ENCODE data around the gene CELA2A. TPM values are rescaled to one million over a fixed set of nuclear protein-coding genes. Genes with fewer than 3 reads are reported as not detected.

CELA2A gene
- total and polyA plus RNA-seq, 10 of the 15 experiments (the other 5 are each of a cell fraction or from before 2014, with no cell fraction given) = 0.90 TPM; not detected in 9

DNA sequence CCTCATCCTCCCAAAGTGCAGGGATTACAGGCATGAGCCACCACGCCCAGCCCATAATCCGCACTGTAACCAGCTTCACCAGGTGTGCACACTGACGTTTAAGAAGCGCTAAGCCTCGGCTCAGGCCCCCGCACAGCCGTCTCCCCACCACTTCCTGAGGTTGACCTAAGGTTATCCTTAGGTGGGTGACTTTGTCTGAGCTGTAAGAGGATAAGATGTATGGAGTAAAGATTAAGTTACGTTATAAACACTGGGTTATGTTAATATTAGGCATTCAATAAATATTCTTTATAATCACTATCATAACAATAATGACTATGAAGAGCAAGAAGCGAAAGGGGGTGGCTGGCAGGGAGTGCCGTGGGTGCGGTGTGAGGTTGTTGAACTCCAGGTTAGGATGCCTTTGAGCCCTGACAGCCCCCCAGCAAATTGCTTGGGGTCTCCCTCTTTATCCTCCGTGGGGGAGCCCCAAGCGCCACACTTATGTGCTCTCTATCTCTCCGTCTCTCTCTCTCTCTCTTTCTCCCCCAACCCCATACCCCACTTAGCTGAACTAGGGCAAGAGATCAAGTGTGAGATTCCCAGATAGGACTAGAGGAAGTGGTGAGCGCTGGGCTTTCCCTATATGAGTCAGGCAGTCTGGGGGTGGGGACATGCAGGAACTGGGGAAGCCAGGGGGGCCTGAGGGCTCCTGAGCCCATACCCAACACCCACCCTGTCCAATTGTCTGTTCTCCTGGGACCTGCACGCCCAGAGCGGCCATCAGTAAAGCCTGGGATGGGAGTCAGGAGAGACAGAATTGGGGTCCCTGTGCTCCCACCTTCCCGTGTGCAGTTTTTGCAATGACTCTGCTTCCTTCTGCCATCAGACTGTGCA is 39.2 kb upstream of the CELA2A start:
- ChIA-PET RAD21 (ENCODE audit: unreplicated experiment) (interaction anchor here (0.8 to 1.2 kb wide), 3 partner anchors 15 to 261 kb away, joined by 3 to 5 read pairs (median 3); no protein-coding TSS in a partner anchor), SMC1A (ENCODE audit: uncharacterized antibody, unreplicated experiment) (interaction anchor here (1.0 to 4.3 kb wide), 3 partner anchors 12 to 97 kb away, joined by 3 to 19 read pairs (median 3); no protein-coding TSS in a partner anchor), CTCF (interaction anchor here (0.9 to 2.7 kb wide), 5 partner anchors 10 to 156 kb away, joined by 4 to 14 read pairs (median 4); no protein-coding TSS in a partner anchor), POLR2A (interaction anchor here (0.6 to 1.2 kb wide), 5 partner anchors 11 to 1218 kb away, joined by 3 to 7 read pairs (median 3); no protein-coding TSS in a partner anchor)
- Histone ChIP-seq H3K27me3 (replicated peaks in 1 of 2; ENCODE audit: control insufficient read depth in 2 of 2, insufficient read depth in 2 of 2, low read length in 1 of 2) (no peaks in the 10 kb centered on the region), H3K4me3 (peak overlapping the region; percentile 58), H3K4me1 (ENCODE audit: control insufficient read depth, insufficient read depth, low read length) (peaks cover 48% of the 10 kb centered on the region), H2AFZ (ENCODE audit: control insufficient read depth, low read depth, low read length) (no peak overlapping the region), H3K27ac (ENCODE audit: control insufficient read depth, insufficient read depth) (peak overlapping the region; percentile 91), H3K79me2 (ENCODE audit: control insufficient read depth, insufficient read depth, low read length) (peaks cover 70% of the 10 kb centered on the region), H4K20me1 (ENCODE audit: control insufficient read depth, insufficient read depth) (no peaks in the 10 kb centered on the region; the same call in 1 of the 2 replicates), H3K9ac (ENCODE audit: control insufficient read depth, insufficient read depth, low read length) (no peak overlapping the region; the same call in 1 of the 2 replicates), H3K36me3 (ENCODE audit: control insufficient read depth in 2 of 2, insufficient read depth in 2 of 2, low read length in 1 of 2) (peaks cover 2 to 4% of the 10 kb centered on the region in 2 experiments; a peak in 3 of 4 replicates), H3K9me3 (replicated peaks; ENCODE audit: control insufficient read depth, insufficient read depth, low read length) (no peaks in the 10 kb centered on the region), H3K4me2 (ENCODE audit: control insufficient read depth, insufficient read depth) (peak overlapping the region; percentile 90)
- FAIRE-seq (peak; percentile 89), ATAC-seq (peak; percentile 60), DNase-seq (ENCODE audit: low read depth, low spot score) (no peak)
- WGBS (ENCODE audit: insufficient coverage, insufficient replicate concordance, low lambda C conversion rate, missing lambda C conversion rate) = 9% methylated on average over 18 of the region's 18 CpGs
- in situ Hi-C loops (cut with MboI) = no loop called here
- no TSS peak for BruUV-seq (replicated peaks)
- intact Hi-C loops (cut with micrococcal nuclease; ENCODE audit: unreplicated experiment) = loop anchor here (5.0 kb wide), 1 partner anchor 95 kb away; no protein-coding TSS in a partner anchor
- TF ChIP-seq ZBED1 (IDR thresholded peaks at IDR 0.05; ENCODE audit: borderline replicate concordance) = no peak
- TF ChIP-seq IKZF1 (conservative IDR thresholded peaks at IDR 0.05) = peak; percentile 96
- peak; percentile 91; the same call in 1 of the 2 replicates for TF ChIP-seq MTA3 (IDR thresholded peaks at IDR 0.05; ENCODE audit: borderline replicate concordance, low read length)
- peak; percentile 57; the same call in 1 of the 2 replicates for TF ChIP-seq FOXM1 (IDR thresholded peaks at IDR 0.05; ENCODE audit: low read depth, low read length)
- no peak for TF ChIP-seq BRCA1 (IDR thresholded peaks at IDR 0.05; ENCODE audit: low read depth, low read length)
- TF ChIP-seq, protein P1, sequence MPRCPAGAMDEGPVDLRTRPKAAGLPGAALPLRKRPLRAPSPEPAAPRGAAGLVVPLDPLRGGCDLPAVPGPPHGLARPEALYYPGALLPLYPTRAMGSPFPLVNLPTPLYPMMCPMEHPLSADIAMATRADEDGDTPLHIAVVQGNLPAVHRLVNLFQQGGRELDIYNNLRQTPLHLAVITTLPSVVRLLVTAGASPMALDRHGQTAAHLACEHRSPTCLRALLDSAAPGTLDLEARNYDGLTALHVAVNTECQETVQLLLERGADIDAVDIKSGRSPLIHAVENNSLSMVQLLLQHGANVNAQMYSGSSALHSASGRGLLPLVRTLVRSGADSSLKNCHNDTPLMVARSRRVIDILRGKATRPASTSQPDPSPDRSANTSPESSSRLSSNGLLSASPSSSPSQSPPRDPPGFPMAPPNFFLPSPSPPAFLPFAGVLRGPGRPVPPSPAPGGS (IDR thresholded peaks at IDR 0.05; ENCODE audit: borderline replicate concordance, insufficient read depth, low read depth, low read length, poor library complexity, severe bottlenecking) = no peak
- no peak for TF ChIP-seq RAD51 (IDR thresholded peaks at IDR 0.05)
- peak; percentile 87 for TF ChIP-seq JUND (IDR thresholded peaks at IDR 0.05; ENCODE audit: low read depth, low read length)
- TF ChIP-seq CBFB (IDR thresholded peaks at IDR 0.05; ENCODE audit: low read depth) = peak; percentile 25; the same call in 1 of the 2 replicates
- TF ChIP-seq MYB (IDR thresholded peaks at IDR 0.05; ENCODE audit: borderline replicate concordance, low read depth, low read length) = no peak
- TF ChIP-seq, protein P2, sequence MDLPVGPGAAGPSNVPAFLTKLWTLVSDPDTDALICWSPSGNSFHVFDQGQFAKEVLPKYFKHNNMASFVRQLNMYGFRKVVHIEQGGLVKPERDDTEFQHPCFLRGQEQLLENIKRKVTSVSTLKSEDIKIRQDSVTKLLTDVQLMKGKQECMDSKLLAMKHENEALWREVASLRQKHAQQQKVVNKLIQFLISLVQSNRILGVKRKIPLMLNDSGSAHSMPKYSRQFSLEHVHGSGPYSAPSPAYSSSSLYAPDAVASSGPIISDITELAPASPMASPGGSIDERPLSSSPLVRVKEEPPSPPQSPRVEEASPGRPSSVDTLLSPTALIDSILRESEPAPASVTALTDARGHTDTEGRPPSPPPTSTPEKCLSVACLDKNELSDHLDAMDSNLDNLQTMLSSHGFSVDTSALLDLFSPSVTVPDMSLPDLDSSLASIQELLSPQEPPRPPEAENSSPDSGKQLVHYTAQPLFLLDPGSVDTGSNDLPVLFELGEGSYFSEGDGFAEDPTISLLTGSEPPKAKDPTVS (IDR thresholded peaks at IDR 0.05; ENCODE audit: low read depth, low read length) = no peak
- TF ChIP-seq RCOR1 (conservative IDR thresholded peaks at IDR 0.05; ENCODE audit: low read depth, low read length) = no peak
- TF ChIP-seq NFIC (IDR thresholded peaks at IDR 0.05; ENCODE audit: low read depth, low read length) = peak; percentile 77
- TF ChIP-seq HDGF (IDR thresholded peaks at IDR 0.05) = no peak
- peak; percentile 91 for TF ChIP-seq IRF4 (IDR thresholded peaks at IDR 0.05; ENCODE audit: low read depth, low read length)
- no peak; the same call in 1 of the 2 replicates for TF ChIP-seq BMI1 (IDR thresholded peaks at IDR 0.05; ENCODE audit: borderline replicate concordance)
- TF ChIP-seq SIN3A (IDR thresholded peaks at IDR 0.05; ENCODE audit: low read depth, low read length) = no peak
- TF ChIP-seq, protein P3, sequence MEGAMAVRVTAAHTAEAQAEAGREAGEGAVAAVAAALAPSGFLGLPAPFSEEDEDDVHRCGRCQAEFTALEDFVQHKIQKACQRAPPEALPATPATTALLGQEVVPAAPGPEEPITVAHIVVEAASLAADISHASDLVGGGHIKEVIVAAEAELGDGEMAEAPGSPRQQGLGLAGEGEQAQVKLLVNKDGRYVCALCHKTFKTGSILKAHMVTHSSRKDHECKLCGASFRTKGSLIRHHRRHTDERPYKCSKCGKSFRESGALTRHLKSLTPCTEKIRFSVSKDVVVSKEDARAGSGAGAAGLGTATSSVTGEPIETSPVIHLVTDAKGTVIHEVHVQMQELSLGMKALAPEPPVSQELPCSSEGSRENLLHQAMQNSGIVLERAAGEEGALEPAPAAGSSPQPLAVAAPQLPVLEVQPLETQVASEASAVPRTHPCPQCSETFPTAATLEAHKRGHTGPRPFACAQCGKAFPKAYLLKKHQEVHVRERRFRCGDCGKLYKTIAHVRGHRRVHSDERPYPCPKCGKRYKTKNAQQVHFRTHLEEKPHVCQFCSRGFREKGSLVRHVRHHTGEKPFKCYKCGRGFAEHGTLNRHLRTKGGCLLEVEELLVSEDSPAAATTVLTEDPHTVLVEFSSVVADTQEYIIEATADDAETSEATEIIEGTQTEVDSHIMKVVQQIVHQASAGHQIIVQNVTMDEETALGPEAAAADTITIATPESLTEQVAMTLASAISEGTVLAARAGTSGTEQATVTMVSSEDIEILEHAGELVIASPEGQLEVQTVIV (IDR thresholded peaks at IDR 0.05; ENCODE audit: borderline replicate concordance, partially characterized antibody) = no peak
- TF ChIP-seq EED (IDR thresholded peaks at IDR 0.05; ENCODE audit: low read depth) = peak; percentile 96
